Stimulated activated CD8-positive, alpha-beta memory T cell treated with anti-CD3 and anti-CD28 coated beads, Interleukin-7, amount 100 ng/mL, for 24 hours (primary cell): ENCODE data around the gene SRC.

Source experiments
- DNase-seq: peaks from one replicate; pipeline ENCODE4 v3.0.0-alpha.2; 2020; ENCODE audit warnings: low read depth

SRC gene

DNA sequence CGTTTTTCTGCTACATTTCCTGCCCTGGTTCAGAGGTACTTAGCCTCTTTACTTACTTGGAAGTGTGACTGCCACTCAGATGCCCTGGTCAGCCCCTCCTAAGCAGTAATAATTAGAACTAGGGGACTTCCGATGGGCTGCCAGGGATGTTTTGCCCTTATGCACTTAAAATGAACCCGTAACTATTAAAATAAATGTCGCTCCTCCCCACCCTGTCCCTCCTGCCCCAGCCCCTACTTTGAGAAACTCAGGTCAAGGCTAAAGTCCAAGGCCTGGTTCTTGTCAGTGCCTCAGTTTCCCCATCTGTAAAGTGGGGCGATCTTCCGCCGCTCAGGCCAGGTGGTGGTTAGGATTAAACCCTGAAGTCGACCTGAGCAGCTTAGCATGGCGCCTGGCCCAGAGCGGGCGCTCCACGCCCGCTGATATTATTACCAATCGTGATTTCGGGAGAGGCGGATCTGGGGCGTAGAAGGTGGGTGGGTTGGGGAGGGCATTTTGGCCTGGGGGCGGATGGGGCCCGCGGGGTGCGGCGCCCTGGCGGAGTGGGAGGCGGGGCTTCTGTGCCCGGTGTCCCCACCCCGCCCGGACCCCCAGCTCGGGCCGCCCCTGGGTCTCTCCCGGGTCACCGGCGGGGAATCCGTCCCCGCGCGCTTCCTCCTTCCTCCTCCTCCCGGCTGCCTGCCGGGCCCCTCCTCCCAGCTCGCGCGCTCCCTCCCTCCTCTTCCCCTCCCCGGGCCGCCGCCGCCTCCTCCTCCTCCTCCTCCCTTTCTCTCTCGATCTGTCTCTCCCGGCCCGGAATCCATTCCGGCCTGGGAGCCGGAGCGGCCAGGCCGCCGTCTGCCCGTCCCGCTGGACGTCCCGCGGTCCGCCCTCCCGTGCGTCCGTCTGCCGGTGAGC is at the start of gene SRC:
SRC (plus strand) TSS at position 802 of the 897 bp plus-strand sequence. CDS start 38,014 bp downstream, outside the sequence.
- DNase-seq = peak; percentile 13

GRCh38 chr20:37296371-37296770 is 49.6 kb upstream of the SRC start:
- no peak for DNase-seq

DNA sequence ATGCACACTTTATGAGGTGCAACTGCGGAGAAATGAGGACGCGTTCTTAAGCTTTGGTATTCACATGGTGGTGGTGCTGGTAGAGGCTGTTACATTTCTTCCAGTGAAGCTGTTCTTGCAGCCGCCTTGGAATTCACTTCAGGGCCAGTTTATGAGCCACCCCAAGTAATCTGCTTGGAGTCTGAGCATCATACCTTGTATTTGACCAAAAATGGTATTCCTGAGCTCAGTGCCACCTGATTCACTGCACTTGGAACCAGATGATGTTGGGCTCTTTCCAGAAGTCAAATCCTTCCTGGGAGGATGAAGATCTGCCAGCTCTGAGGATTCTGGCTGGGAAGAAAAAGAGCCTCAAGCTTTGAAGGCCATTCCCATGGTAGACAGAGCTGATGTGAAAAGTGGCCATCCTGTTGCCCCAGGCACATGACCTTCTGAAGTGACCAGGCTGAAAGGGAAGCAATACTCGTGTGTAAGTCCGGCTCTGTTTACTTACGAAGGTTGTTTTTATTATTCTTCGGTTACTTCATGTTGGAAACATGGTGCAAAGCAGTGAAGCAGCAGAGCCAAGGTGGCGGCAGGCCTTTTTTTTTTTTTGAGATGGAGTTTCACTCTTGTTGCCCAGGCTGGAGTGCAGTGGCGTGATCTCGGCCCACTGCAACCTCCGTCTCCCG is 48.7 kb upstream of the SRC start:
- DNase-seq = no peak

DNA sequence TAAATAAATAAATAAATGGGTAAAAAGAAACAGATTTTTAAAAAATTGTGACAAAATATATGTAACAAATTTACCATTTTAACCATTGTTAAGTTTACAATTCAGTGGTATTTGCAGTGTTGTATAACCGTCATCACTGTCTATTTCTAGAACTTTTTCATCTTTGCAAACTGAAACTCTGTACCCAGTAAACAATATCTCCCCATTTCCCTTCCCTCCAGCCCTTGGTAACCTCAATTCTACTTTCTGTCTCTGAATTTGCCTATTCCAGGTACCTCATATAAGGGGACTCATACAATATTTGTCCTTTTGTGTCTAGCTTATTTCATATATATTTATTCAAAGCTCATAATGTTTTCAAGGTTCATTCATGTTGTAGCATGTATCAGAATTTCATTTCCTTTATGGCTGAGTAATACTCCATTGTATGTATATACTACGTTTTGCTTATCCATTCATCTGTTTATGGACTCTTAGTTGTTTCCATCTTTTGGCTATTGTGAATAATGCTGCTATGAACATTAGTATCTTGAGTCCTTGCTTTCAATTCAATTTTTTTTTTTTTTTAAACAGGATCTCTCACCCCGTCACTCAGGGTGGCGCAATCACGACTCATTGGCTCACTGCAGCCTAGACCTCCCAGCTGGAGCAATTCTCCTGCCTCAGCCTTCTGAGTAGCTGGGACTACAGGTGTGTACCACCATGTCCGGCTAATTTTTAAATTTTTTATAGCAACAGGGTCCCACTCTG is 47.6 kb upstream of the SRC start:
- DNase-seq = no peak

- DNase-seq = no peak
These were observed 46.0 kb upstream of the SRC start for GRCh38 chr20:37299718-37300528.

DNA sequence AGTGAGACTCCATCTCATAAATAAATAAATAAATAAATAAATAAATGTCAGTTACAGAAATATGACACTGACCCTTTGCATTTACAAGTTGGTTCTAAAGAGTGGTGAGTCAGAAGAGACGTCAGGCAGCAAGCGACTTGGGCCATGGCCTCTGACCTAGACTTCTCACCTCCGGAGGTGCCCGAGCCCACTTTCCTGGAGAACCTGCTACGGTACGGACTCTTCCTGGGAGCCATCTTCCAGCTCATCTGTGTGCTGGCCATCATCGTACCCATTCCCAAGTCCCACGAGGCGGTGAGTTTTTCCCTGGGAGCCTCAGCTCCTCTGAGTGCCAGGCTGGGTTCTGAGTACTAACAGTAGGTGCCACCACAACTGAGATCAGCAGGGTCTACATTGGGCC is 44.8 kb upstream of the SRC start:
- no peak for DNase-seq

- no peak for DNase-seq
These were observed 44.4 kb upstream of the SRC start for GRCh38 chr20:37301558-37301957.

- no peak for DNase-seq
These were observed 43.0 kb upstream of the SRC start for GRCh38 chr20:37302981-37303380.

- no peak for DNase-seq
These were observed 42.3 kb upstream of the SRC start for GRCh38 chr20:37303637-37304036.

DNA sequence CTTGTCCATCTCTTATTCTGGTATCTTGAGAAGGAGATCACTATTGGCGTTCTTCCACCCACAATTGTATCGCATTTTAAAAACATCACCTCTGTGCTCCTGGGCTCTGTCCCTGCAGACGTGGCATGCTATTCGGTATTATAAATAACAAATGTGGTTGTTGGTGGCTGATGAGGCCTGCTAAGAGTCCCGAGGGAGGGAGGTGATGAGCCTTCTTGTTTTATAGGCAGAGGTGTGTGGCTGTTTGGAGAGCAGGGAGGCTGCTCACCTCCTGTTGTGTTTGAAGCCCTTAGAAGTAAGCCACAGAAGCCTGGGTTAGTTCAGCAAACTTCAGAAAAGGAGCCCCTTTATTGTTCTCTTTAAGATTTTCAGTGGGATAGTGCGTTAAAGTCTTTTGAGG is 40.9 kb upstream of the SRC start:
- DNase-seq = no peak

DNA sequence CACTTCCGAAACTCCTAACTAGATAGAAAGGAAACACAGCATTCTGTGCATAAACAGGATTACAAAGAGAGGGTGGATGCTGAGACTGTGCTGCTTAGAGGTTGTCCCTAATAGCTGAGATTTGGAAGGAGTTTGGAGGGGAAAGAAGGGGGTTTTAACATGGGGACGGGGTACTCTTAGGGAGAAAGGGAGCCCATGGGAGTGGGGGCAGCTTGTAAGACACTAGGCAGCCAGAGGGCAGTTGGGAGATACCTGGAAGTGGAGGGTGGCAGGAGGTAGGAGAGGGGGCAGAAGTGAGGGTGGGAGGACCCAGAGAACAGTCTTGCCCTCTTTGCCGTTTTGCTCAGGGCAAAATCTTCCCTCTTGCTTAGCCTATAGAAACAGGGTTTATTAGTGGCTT is 40.1 kb upstream of the SRC start:
- DNase-seq = no peak

DNA sequence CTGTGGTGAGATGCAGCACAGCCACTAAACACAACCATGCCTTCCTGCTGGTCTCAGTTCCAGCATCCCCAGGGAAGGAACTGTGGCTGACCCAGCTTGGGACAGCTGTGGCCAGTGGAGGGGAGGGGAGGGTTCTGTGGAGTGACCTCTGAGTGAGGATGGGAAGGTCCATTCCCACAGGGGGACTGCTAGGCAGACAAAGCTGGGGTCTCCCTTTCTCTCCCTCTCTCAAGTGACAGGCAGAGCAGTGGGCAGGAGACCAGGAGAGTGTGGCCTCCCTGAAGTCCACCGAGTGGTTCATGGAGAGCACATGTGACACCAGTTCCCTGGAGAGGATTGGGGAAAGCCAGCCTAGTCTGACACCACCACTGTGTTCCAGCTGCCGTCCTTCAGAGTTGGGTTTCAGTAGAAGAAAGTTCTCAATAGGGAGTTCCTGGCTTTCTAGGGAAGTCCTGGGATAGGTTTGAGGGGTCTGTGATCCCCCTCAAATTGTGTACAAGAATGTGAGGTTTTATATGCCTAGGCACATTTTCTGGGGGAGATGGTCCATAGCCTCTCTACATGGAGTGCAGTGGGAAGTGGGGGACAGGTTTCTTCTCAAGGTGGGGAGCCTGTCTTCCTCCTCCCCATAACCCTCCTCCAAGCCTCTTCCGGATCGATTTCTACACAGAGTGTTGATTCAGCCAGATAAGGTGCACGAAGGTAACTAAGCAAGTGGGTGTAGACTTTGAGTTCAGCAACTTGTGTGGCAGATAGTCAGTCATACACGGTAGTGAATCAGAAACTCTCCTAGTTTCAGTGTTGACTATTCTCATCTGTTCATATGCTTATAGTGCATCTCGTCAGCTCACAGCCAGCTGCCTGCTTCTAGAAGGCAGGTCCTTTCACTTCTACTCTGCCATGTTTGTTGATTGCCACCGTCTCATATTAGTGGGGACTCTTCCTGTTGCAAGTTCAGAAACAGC is 37.6 kb upstream of the SRC start:
- DNase-seq = no peak

DNA sequence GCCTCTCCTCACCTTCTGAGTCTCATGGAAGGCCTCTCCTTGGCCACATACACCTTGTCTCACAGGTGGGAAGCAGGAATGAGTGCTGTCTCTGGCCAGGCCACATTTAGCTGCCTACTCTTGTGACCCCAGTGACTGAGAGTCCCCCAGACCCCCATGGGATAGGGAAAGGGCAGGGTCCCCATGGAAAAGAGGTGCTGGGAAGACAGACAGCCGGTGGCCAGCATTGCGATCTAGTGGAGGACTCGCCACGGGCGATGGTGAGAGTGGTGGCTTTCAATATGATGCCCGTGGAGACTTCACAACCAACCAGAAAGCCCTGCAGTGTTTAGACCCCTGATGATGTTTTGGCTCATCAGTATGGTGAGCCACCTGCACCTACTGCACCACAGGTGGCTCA is 36.6 kb upstream of the SRC start:
- DNase-seq = no peak

- no peak for DNase-seq
These were observed 35.9 kb upstream of the SRC start for GRCh38 chr20:37309936-37310590.

GRCh38 chr20:37310951-37311350 is 35.0 kb upstream of the SRC start:
- no peak for DNase-seq

DNA sequence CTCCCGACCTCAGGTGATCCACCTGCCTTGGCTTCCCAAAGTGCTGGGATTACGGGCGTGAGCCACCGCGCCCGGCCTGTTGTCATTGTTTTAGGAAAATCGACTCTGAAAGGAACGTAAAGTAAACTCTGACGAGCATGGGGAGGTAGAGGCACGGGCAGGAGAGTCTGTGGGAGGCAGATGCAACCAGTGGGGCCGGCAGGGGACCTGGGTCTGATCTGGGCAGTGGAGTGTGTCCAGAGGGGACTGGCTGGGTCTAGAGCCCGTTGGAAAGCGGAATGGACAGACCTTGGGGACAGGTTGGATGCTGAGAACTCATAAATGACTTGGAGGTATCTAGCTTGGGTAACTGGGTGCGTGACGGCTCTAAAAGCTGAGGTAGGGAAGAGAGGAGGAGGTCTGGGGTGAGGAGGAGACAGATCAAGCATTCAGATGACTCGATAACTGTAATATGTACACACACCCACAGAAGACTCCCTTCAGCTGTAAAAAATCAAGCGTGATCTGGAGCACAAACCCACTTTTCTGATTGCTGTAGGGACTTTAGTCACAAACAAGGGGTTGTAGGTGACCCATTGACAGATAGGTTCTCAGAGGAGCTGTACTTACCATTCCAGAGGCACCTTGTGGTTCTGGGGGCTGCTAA is 34.1 kb upstream of the SRC start:
- DNase-seq = no peak

DNA sequence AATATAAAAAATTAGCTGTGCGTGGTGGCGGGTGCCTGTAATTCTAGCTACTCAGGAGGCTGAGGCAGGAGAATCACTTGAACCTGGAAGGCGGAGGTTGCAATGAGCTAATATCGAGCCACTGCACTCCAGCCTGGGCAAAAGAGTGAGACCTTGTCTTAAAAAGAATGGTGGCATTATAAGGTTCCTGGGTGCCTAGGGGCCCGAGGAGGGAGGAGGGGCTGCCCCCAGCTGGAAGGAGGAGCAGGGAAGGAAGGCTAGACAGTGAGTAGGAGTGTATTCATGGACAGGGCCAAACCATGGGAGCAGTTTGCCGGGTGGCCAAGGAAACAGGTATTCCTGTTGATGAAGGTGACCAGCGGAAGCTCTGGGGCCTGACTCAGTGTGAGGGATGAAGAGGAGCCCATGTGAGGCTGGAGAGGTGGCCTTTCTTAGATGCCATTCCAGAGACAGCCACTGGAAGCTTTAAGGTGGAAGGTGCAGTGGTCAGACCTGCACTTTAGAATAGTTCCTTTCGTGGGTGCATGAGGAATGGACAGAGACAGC is 32.3 kb upstream of the SRC start:
- DNase-seq = no peak

GRCh38 chr20:37314099-37314498 is 31.8 kb upstream of the SRC start:
- no peak for DNase-seq

DNA sequence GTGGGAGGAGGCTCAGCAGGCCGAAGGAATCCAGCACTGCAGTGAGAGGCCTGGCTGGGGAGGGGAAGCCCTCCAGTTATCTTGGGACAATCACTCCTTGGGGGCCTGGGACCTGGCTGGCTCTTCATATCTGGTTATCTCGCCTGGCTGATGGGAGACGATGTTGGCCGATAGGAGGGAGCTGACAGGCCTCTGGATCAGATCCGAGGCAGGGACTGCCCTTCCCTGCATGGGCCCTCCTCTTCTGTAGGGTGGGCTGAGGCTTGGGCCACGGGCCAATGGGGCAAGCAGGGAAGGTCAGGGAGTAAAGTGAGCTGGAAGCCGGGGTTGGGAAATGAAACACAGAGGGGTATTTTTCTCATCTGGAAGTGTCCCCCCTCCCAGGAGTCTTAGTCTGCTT is 31.3 kb upstream of the SRC start:
- DNase-seq = no peak
